Lower leg skin (tissue), 3 donors: ENCODE measurements around the gene ZFPM1.

Source experiments
- POLR2A ChIP-seq, 2 donors: fragments of 450-650 bp; IDR thresholded peaks; one replicate each; pipeline ENCODE4 v1.6.1; 2016 to 2017; ENCODE audit warnings: antibody characterized with exemption in 2 of 2, mild to moderate bottlenecking in 1 of 2, moderate library complexity in 1 of 2
- TF ChIP-seq, protein P1 (sequence below), 3 donors: fragments of 450-650 bp; IDR thresholded peaks; one replicate each; pipeline ENCODE4 v1.5.1; 2016; ENCODE audit warnings: antibody characterized with exemption in 3 of 3, mild to moderate bottlenecking in 3 of 3, moderate library complexity in 2 of 3

DNA sequence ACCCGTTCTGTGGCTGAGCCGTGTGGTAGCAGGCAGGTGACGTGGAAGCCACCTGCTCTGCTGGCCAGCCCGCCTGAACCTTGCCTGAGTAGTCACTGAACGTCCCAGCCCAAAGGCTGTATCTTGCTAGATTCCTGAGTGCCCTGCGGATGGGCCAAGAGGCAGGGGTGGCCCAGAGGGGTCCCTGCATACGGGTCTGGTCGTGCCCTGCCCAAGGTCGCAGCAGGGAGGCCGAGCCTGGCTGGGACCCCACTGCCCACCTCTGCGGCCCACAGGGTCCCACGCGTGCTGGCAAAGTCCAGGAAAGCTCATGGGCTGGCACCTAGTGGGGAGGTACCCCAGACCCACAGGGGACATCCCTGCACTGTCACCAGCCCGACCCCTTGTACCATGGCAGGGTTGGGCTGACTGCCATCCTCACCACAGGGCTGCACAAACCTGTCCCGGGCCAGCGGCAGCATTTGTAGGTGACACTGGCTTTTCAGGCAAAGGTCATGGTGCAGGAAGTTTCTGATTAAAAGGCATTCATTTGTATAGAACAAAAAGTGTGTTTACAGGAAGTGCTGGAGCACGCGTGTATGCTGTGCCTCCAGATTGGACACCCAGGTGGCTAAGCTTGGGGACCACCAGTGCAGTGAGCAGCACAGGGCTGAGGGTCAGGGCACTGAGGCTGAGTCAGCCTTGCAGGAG is 72.0 kb downstream of the ZFPM1 start:
- TF ChIP-seq, protein P1, sequence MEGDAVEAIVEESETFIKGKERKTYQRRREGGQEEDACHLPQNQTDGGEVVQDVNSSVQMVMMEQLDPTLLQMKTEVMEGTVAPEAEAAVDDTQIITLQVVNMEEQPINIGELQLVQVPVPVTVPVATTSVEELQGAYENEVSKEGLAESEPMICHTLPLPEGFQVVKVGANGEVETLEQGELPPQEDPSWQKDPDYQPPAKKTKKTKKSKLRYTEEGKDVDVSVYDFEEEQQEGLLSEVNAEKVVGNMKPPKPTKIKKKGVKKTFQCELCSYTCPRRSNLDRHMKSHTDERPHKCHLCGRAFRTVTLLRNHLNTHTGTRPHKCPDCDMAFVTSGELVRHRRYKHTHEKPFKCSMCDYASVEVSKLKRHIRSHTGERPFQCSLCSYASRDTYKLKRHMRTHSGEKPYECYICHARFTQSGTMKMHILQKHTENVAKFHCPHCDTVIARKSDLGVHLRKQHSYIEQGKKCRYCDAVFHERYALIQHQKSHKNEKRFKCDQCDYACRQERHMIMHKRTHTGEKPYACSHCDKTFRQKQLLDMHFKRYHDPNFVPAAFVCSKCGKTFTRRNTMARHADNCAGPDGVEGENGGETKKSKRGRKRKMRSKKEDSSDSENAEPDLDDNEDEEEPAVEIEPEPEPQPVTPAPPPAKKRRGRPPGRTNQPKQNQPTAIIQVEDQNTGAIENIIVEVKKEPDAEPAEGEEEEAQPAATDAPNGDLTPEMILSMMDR (IDR thresholded peaks at IDR 0.05) = no peak
- TF ChIP-seq POLR2A (IDR thresholded peaks at IDR 0.05) = no peak
